Psoas muscle (tissue), 8 donors: ENCODE measurements around the gene TMEM253. TPM values are rescaled to one million over a fixed set of nuclear protein-coding genes. Genes with fewer than 3 reads are reported as not detected.

Source experiments
- ATAC-seq, 4 donors: fragments of 200-7000 bp; cut with Tn5 transposase; one replicate each; pipeline ENCODE4 v1.9.1; 2020; ENCODE audit warnings: moderate library complexity in 3 of 4, mild to moderate bottlenecking in 2 of 4
- DNase-seq, 2 donors: peaks; one replicate each; pipeline ENCODE4 v3.0.0-alpha.2; 2020
- H3K27ac ChIP-seq: fragments of 200-600 bp; one replicate; pipeline ENCODE4 v1.8.0; 2022
- H3K27me3 ChIP-seq, 3 donors: fragments of 200-600 bp in 1 of 3; one replicate each; pipeline versions ENCODE4 v1.6.1 to v1.8.0; 2013 to 2022; ENCODE audit warnings: low read length in 2 of 3, mild to moderate bottlenecking in 2 of 3, moderate library complexity in 1 of 3; ENCODE audit not compliant: insufficient read depth in 3 of 3
- H3K36me3 ChIP-seq, 2 donors: fragments of 200-600 bp in 1 of 2; one replicate each; pipeline versions ENCODE4 v1.6.1 to v1.8.0; 2013 to 2022; ENCODE audit warnings: low read depth in 1 of 2, mild to moderate bottlenecking in 1 of 2, moderate library complexity in 1 of 2; ENCODE audit not compliant: insufficient read depth in 1 of 2
- H3K4me1 ChIP-seq: fragments of 200-600 bp; one replicate; pipeline ENCODE4 v1.8.0; 2022
- H3K4me3 ChIP-seq: fragments of 200-600 bp; one replicate; pipeline ENCODE4 v1.8.0; 2022; ENCODE audit warnings: mild to moderate bottlenecking
- H3K9me3 ChIP-seq: fragments of 200-600 bp; one replicate; pipeline ENCODE4 v1.8.0; 2022
- WGBS, 3 donors: extraction: QIAGEN DNeasy Blood & Tissue Kit; methylation state at CpG; one replicate each; pipeline versions ENCODE4 v1.1.6 to v1.1.7; 2013; 5-methylcytosine and 5-hydroxymethylcytosine counted together
- intact Hi-C, 2 donors: fragments of 100-400 bp; cut with DNase I; formaldehyde crosslinking; loops; one replicate each; pipeline versions ENCODE4 v1.11.0 to v1.14.2; 2022
- polyA plus RNA-seq, 3 donors: library from polyadenylated mRNA; stranded (reverse); fragments of 200-250 nt; gene quantifications; one replicate each; pipeline ENCODE4 v1.2.3, GENCODE V29; 2013
- total RNA-seq, 4 donors: library from RNA; stranded (reverse); fragmentation: NEBNext Ultra II Directional in 2 of 4; extraction: Animal tissue kit (Norgen Biotek cat#: 25700) in 2 of 4; gene quantifications; one replicate each; pipeline versions ENCODE4 v1.2.1 to v1.2.4, GENCODE V29; 2021 to 2023
- TF ChIP-seq, protein P1 (sequence below): fragments of 200-600 bp; IDR thresholded peaks from one replicate; pipeline ENCODE4 v1.8.0; 2022; ENCODE audit warnings: antibody characterized with exemption
- donor health status: healthy with polysubstance abuse.
- donor health status: DM: no; HTN: no; CAD: no; lungs with moderate emphysema.
- donor health status: Bipolar disorder and iron deficiency.
- donor health status: healthy.
- donor health status: DM: yes; HTN: yes; CAD: no.
- donor health status: DM: no; HTN: no; CAD: no.
- donor health status: DM: no; HTN: no; CAD: no.
- donor health status: DM: yes; HTN: yes; CAD: no.

Gene TMEM253
- total and polyA plus RNA-seq, 7 donors, result 0.10 to 0.29 (median 0.17) TPM; not detected in 2

DNA sequence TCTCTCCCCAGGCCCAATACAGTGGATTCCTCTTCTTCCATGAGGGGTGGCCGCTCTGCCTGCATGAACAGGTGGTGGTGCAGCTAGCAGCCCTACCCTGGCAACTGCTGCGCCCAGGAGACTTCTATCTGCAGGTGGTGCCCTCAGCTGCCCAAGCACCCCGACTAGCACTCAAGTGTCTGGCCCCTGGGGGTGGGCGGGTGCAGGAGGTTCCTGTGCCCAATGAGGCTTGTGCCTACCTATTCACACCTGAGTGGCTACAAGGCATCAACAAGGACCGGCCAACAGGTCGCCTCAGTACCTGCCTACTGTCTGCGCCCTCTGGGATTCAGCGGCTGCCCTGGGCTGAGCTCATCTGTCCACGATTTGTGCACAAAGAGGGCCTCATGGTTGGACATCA lies 26.9 kb upstream of the TMEM253 start:
- Histone ChIP-seq H3K27me3 (no peaks in the 10 kb centered on the region), H3K36me3 (peaks cover 4 to 62% of the 10 kb centered on the region in 2 donors), H3K4me1 (peaks cover 15% of the 10 kb centered on the region), H3K27ac (no peak overlapping the region), H3K9me3 (no peaks in the 10 kb centered on the region), H3K4me3 (no peak overlapping the region)
- WGBS, 3 donors, result 83 to 88% (median 87%) methylated on average over 8 to 9 of the region's 9 CpGs
- ATAC-seq, result no peak
- TF ChIP-seq, protein P1, sequence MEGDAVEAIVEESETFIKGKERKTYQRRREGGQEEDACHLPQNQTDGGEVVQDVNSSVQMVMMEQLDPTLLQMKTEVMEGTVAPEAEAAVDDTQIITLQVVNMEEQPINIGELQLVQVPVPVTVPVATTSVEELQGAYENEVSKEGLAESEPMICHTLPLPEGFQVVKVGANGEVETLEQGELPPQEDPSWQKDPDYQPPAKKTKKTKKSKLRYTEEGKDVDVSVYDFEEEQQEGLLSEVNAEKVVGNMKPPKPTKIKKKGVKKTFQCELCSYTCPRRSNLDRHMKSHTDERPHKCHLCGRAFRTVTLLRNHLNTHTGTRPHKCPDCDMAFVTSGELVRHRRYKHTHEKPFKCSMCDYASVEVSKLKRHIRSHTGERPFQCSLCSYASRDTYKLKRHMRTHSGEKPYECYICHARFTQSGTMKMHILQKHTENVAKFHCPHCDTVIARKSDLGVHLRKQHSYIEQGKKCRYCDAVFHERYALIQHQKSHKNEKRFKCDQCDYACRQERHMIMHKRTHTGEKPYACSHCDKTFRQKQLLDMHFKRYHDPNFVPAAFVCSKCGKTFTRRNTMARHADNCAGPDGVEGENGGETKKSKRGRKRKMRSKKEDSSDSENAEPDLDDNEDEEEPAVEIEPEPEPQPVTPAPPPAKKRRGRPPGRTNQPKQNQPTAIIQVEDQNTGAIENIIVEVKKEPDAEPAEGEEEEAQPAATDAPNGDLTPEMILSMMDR, result no peak
- DNase-seq, result no peak
- intact Hi-C loops, result loop anchor here in 1 of 2 donors (2.0 kb wide), 1 partner anchor 15 kb away; no protein-coding TSS in a partner anchor

DNA sequence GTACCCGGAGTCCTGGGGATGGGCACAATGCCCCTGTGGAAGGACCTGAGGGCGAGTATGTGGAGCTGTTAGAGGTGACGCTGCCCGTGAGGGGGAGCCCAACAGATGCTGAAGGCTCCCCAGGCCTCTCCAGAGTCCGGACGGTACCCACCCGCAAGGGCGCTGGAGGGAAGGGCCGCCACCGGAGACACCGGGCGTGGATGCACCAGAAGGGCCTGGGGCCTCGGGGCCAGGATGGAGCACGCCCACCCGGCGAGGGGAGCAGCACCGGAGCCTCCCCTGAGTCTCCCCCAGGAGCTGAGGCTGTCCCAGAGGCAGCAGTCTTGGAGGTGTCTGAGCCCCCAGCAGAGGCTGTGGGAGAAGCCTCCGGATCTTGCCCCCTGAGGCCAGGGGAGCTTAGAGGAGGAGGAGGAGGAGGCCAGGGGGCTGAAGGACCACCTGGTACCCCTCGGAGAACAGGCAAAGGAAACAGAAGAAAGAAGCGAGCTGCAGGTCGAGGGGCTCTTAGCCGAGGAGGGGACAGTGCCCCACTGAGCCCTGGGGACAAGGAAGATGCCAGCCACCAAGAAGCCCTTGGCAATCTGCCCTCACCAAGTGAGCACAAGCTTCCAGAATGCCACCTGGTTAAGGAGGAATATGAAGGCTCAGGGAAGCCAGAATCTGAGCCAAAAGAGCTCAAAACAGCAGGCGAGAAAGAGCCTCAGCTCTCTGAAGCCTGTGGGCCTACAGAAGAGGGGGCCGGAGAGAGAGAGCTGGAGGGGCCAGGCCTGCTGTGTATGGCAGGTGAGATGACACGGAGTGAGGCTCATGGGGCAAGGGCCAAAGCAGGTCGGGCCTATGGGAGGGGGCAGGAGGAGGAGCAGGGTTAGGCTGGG lies 26.2 kb upstream of the TMEM253 start:
- intact Hi-C loops, result no loop called here
- Histone ChIP-seq H3K4me3 (no peak overlapping the region), H3K27me3 (no peaks in the 10 kb centered on the region), H3K36me3 (peaks cover 4 to 69% of the 10 kb centered on the region in 2 donors), H3K9me3 (no peaks in the 10 kb centered on the region), H3K4me1 (peaks cover 9% of the 10 kb centered on the region), H3K27ac (no peak overlapping the region)
- WGBS, 3 donors, result 88 to 89% (median 89%) methylated on average over 24 to 26 of the region's 26 CpGs
- TF ChIP-seq, protein P1, result no peak
- ATAC-seq (no peak), DNase-seq (no peak)

DNA sequence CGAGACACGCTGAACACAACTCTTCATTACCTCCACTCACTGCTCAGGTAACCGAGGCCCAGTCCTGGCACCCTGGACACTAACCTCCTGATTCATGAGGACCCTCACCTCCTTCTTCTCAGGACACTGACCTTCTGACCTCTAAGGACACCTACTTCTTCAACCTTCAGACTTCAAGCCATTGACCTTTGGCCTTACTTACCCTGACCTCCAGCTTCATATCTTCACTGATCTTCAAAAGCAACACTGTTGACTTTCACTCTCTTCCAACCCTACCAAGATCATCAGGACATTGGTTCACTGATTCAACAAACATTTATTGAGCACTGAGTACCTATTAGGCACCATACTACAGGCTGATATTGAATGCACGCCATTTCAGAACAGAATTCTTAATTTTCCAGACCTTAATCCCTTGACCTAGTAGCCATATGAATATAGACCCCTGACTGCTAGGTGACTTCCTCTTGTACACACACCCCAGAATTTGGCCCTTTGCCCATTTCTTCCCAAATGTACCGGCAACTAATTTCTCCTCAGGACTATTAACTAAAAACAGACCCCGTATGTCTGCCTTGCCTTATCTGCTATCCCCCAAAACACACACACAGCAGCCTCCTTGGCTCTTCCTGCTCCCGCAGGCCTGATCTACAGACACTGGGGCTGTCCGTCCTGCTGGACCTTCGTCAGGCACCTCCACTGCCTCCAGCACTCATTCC lies 25.0 kb upstream of the TMEM253 start:
- Histone ChIP-seq H3K36me3 (peaks cover 4 to 81% of the 10 kb centered on the region in 2 donors), H3K27ac (no peak overlapping the region), H3K27me3 (no peaks in the 10 kb centered on the region), H3K4me3 (no peak overlapping the region), H3K4me1 (peaks cover 8% of the 10 kb centered on the region), H3K9me3 (no peaks in the 10 kb centered on the region)
- WGBS, 3 donors, result 84 to 92% (median 90%) methylated on average over 9 of the region's 9 CpGs
- ATAC-seq, result no peak
- TF ChIP-seq, protein P1, result no peak
- DNase-seq, result no peak
- intact Hi-C loops, result no loop called here

DNA sequence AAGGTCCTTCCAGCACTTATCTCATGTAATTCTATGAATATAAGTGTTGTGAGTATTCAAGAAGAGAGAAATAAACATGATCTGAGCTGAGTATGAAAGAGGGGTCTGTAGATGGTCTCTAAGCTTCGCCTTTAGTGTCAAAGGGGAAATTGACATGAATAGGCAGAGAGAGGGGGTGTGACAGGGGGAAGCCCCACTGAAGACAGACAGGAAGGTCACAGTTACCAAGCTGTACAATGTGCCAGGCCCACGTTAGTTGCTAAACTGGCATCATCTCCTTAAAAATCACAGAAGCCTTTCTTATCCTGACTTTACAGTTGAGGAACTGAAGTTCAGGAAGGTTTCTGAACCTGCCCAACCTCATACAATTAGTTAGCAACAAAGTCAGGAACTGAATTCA lies 23.2 kb upstream of the TMEM253 start:
- Histone ChIP-seq H3K4me3 (no peak overlapping the region), H3K27ac (no peak overlapping the region), H3K4me1 (no peaks in the 10 kb centered on the region), H3K36me3 (peaks cover 4 to 99% of the 10 kb centered on the region in 2 donors), H3K27me3 (no peaks in the 10 kb centered on the region), H3K9me3 (no peaks in the 10 kb centered on the region)
- DNase-seq, result no peak
- intact Hi-C loops, result no loop called here
- TF ChIP-seq, protein P1, result no peak
- WGBS, 3 donors, result 87 to 99% (median 92%) methylated on average over 2 of the region's 2 CpGs
- no peak for ATAC-seq
